ENCODE results near the gene IGFALS.

Gene IGFALS

GRCh38 chr16:1749152-1750117 is 44.1 kb downstream of the IGFALS start:
- Histone ChIP-seq H3K4me2 (ENCODE audit: low read depth, low read length) (no peak overlapping the region), H3K36me3 (replicated peaks; ENCODE audit: insufficient read depth, low read length) (no peaks in the 10 kb centered on the region), H3K79me2 (ENCODE audit: low read length) (no peaks in the 10 kb centered on the region), H3K9me2 (replicated peaks; ENCODE audit: insufficient read depth, low read length) (no peaks in the 10 kb centered on the region), H3K9me3 (replicated peaks; ENCODE audit: insufficient read depth, low read length) (no peaks in the 10 kb centered on the region), H3K27ac (ENCODE audit: low read length) (no peak overlapping the region), H3K4me3 (ENCODE audit: low read length) (no peak overlapping the region), H3K27me3 (replicated peaks; ENCODE audit: insufficient read depth, low read length) (no peaks in the 10 kb centered on the region), H4K20me1 (ENCODE audit: insufficient read depth, low read length) (no peaks in the 10 kb centered on the region), H2AFZ (ENCODE audit: low read length) (no peak overlapping the region), H3F3A (ENCODE audit: insufficient read depth, low read length) (no peaks in the 10 kb centered on the region), H3K4me1 (ENCODE audit: low read length) (no peaks in the 10 kb centered on the region), H3K9ac (ENCODE audit: low read length) (no peak overlapping the region)
- no peak for TF ChIP-seq EZH2phosphoT487 (IDR thresholded peaks at IDR 0.05; ENCODE audit: low read length)
- no peak for TF ChIP-seq EZH2 (optimal IDR thresholded peaks at IDR 0.05; ENCODE audit: low read depth, low read length)
- no peak for TF ChIP-seq CTCF (IDR thresholded peaks at IDR 0.05; ENCODE audit: low read length)
- DNase-seq, result no peak

GRCh38 chr16:1747934-1748333 is 45.6 kb downstream of the IGFALS start:
- Histone ChIP-seq H3K27me3 (replicated peaks; ENCODE audit: insufficient read depth, low read length) (no peaks in the 10 kb centered on the region), H3K79me2 (ENCODE audit: low read length) (no peaks in the 10 kb centered on the region), H3K4me3 (ENCODE audit: low read length) (no peak overlapping the region), H2AFZ (ENCODE audit: low read length) (no peak overlapping the region), H3K9me3 (replicated peaks; ENCODE audit: insufficient read depth, low read length) (no peaks in the 10 kb centered on the region), H3K36me3 (replicated peaks; ENCODE audit: insufficient read depth, low read length) (no peaks in the 10 kb centered on the region), H3K9me2 (replicated peaks; ENCODE audit: insufficient read depth, low read length) (no peaks in the 10 kb centered on the region), H3F3A (ENCODE audit: insufficient read depth, low read length) (no peaks in the 10 kb centered on the region), H3K4me2 (ENCODE audit: low read depth, low read length) (no peak overlapping the region), H3K4me1 (ENCODE audit: low read length) (no peaks in the 10 kb centered on the region), H3K9ac (ENCODE audit: low read length) (no peak overlapping the region), H3K27ac (ENCODE audit: low read length) (no peak overlapping the region), H4K20me1 (ENCODE audit: insufficient read depth, low read length) (no peaks in the 10 kb centered on the region)
- TF ChIP-seq EZH2 (optimal IDR thresholded peaks at IDR 0.05; ENCODE audit: low read depth, low read length), result no peak
- no peak for TF ChIP-seq CTCF (IDR thresholded peaks at IDR 0.05; ENCODE audit: low read length)
- DNase-seq, result no peak

- no peak overlapping the region for H3K4me2 ChIP-seq (ENCODE audit: low read depth, low read length)
- H3K9me3 ChIP-seq (replicated peaks; ENCODE audit: insufficient read depth, low read length), result no peaks in the 10 kb centered on the region
- no peaks in the 10 kb centered on the region for H3K79me2 ChIP-seq (ENCODE audit: low read length)
- no peaks in the 10 kb centered on the region for H3K36me3 ChIP-seq (replicated peaks; ENCODE audit: insufficient read depth, low read length)
- H3K4me1 ChIP-seq (ENCODE audit: low read length), result no peaks in the 10 kb centered on the region
- TF ChIP-seq CTCF (IDR thresholded peaks at IDR 0.05; ENCODE audit: low read length) (no peak), EZH2 (optimal IDR thresholded peaks at IDR 0.05; ENCODE audit: low read depth, low read length) (no peak), EZH2phosphoT487 (IDR thresholded peaks at IDR 0.05; ENCODE audit: low read length) (no peak)
- H3F3A ChIP-seq (ENCODE audit: insufficient read depth, low read length), result no peaks in the 10 kb centered on the region
- no peak overlapping the region for H3K4me3 ChIP-seq (ENCODE audit: low read length)
- no peaks in the 10 kb centered on the region for H3K27me3 ChIP-seq (replicated peaks; ENCODE audit: insufficient read depth, low read length)
- no peak overlapping the region for H3K27ac ChIP-seq (ENCODE audit: low read length)
- H2AFZ ChIP-seq (ENCODE audit: low read length), result no peak overlapping the region
- H3K9me2 ChIP-seq (replicated peaks; ENCODE audit: insufficient read depth, low read length), result no peaks in the 10 kb centered on the region
- no peak overlapping the region for H3K9ac ChIP-seq (ENCODE audit: low read length)
- H4K20me1 ChIP-seq (ENCODE audit: insufficient read depth, low read length), result no peaks in the 10 kb centered on the region
- no peak for DNase-seq
Measured at GRCh38 chr16:1746693-1747195, 46.8 kb downstream of the IGFALS start.

Data from MM.1S (cell line).